GM12878 (cell line): ENCODE measurements around the gene ARHGEF3. TPM values are rescaled to one million over a fixed set of nuclear protein-coding genes. Genes with fewer than 3 reads are reported as not detected.

ENCODE experiments used
- ATAC-seq: fragments of 200-7000 bp; cut with Tn5 transposase; 3 replicates; pipeline ENCODE4 v1.9.1; 2020; ENCODE audit warnings: mild to moderate bottlenecking, moderate library complexity
- BruUV-seq: library from RNA; stranded (reverse); fragments of 400-500 nt; replicated peaks from 2 replicates; lab custom pipeline; 2021; lab: Mats Ljungman, UMichigan
- CTCF ChIA-PET: fragments of 300-600 bp; sonication (Branson Sonifier 250); formaldehyde crosslinking; extraction: SDS; loops from one replicate; lab custom pipeline; 2021; ENCODE audit warnings: inconsistent platforms; lab: Yijun Ruan, JAX
- POLR2A ChIA-PET: fragments of 350-600 bp; formaldehyde crosslinking; extraction: SDS; loops from one replicate; lab custom pipeline; 2021; ENCODE audit warnings: inconsistent platforms; lab: Charles Lee
- RAD21 ChIA-PET: fragments of 300-600 bp; sonication (Branson Sonifier 250); formaldehyde crosslinking; loops from one replicate; lab custom pipeline; 2023; ENCODE audit warnings: antibody characterized with exemption; ENCODE audit not compliant: unreplicated experiment; lab: Charles Lee
- SMC1A ChIA-PET: fragments of 300-600 bp; sonication (Branson Sonifier 250); formaldehyde crosslinking; loops from one replicate; lab custom pipeline; 2023; ENCODE audit not compliant: unreplicated experiment, uncharacterized antibody; lab: Charles Lee
- DNase-seq: peaks from one replicate; pipeline ENCODE4 v3.0.0-alpha.2; 2011; ENCODE audit warnings: low read depth, low spot score
- FAIRE-seq: peaks from 3 replicates; lab custom pipeline; 2011; peaks lifted over from hg19 to GRCh38; lab: Jason Lieb, UNC
- H2AFZ ChIP-seq: 2 replicates; pipeline ENCODE4 v1.6.0; 2011; ENCODE audit warnings: low read depth, low read length, control low read depth; ENCODE audit not compliant: control insufficient read depth
- H3K27ac ChIP-seq: 2 replicates; pipeline ENCODE4 v1.5.1; 2011; ENCODE audit warnings: control low read depth; ENCODE audit not compliant: control insufficient read depth, insufficient read depth
- H3K27me3 ChIP-seq, 2 experiments: replicated peaks in 1 of 2; 2 replicates each; pipeline versions ENCODE4 v1.6.0 to v1.6.1; 2011; ENCODE audit warnings: low read length in 1 of 2; ENCODE audit not compliant: control insufficient read depth in 2 of 2, insufficient read depth in 2 of 2
- H3K36me3 ChIP-seq, 2 experiments: 2 replicates each; pipeline ENCODE4 v1.5.1; 2011; ENCODE audit warnings: low read length in 1 of 2; ENCODE audit not compliant: control insufficient read depth in 2 of 2, insufficient read depth in 2 of 2
- H3K4me1 ChIP-seq: 2 replicates; pipeline ENCODE4 v1.6.1; 2011; ENCODE audit warnings: mild to moderate bottlenecking, low read length, moderate library complexity, mixed read lengths; ENCODE audit not compliant: control insufficient read depth, insufficient read depth
- H3K4me2 ChIP-seq: 2 replicates; pipeline ENCODE4 v1.6.0; 2011; ENCODE audit warnings: control low read depth; ENCODE audit not compliant: control insufficient read depth, insufficient read depth
- H3K4me3 ChIP-seq: fragments of 200-600 bp; sonication (generic); 2 replicates; pipeline ENCODE4 v1.5.1; 2016
- H3K79me2 ChIP-seq: 2 replicates; pipeline ENCODE4 v1.6.0; 2011; ENCODE audit warnings: low read length; ENCODE audit not compliant: control insufficient read depth, insufficient read depth
- H3K9ac ChIP-seq: 2 replicates; pipeline ENCODE4 v1.8.0; 2011; ENCODE audit warnings: low read length, control low read depth, mixed read lengths; ENCODE audit not compliant: control insufficient read depth, insufficient read depth
- H3K9me3 ChIP-seq: replicated peaks from 3 replicates; pipeline ENCODE4 v1.5.1; 2011; ENCODE audit warnings: mild to moderate bottlenecking, low read length; ENCODE audit not compliant: control insufficient read depth, insufficient read depth
- H4K20me1 ChIP-seq: 2 replicates; pipeline ENCODE4 v1.6.0; 2011; ENCODE audit not compliant: control insufficient read depth, insufficient read depth
- ASH2L ChIP-seq: fragments of 300-600, 200-600 bp; sonication (generic); IDR thresholded peaks from 2 replicates; pipeline ENCODE4 v1.6.1; 2017; ENCODE audit warnings: low read depth, mild to moderate bottlenecking, borderline replicate concordance
- BCLAF1 ChIP-seq: fragments of 450-650 bp; IDR thresholded peaks from 2 replicates; pipeline ENCODE4 v1.6.1; 2017; ENCODE audit warnings: antibody characterized with exemption, mild to moderate bottlenecking, moderate library complexity
- CREM ChIP-seq: IDR thresholded peaks from 2 replicates; pipeline ENCODE4 v1.6.1; 2014; ENCODE audit warnings: antibody characterized with exemption, low read depth
- FOXM1 ChIP-seq: IDR thresholded peaks from 2 replicates; pipeline ENCODE4 v1.6.1; 2012; ENCODE audit warnings: low read depth, mild to moderate bottlenecking, inconsistent platforms, low read length, moderate library complexity
- IRF4 ChIP-seq: IDR thresholded peaks from 2 replicates; pipeline ENCODE4 v1.6.1; 2011; ENCODE audit warnings: low read depth, low read length
- MEF2A ChIP-seq: IDR thresholded peaks from 2 replicates; pipeline ENCODE4 v1.6.1; 2011; ENCODE audit warnings: low read depth, mild to moderate bottlenecking, low read length, moderate library complexity; ENCODE audit not compliant: insufficient read depth
- MLLT1 ChIP-seq: fragments of 450-650 bp; IDR thresholded peaks from 2 replicates; pipeline ENCODE4 v1.6.1; 2016; ENCODE audit warnings: mild to moderate bottlenecking
- MXI1 ChIP-seq: fragments of 150-350 bp; IDR thresholded peaks from 2 replicates; pipeline ENCODE4 v1.6.1; 2011; ENCODE audit warnings: low read depth, mild to moderate bottlenecking, inconsistent platforms, low read length, improper control_type of control experiment
- NFYA ChIP-seq: IDR thresholded peaks from 2 replicates; pipeline ENCODE4 v1.6.1; 2011; ENCODE audit warnings: low read depth, mild to moderate bottlenecking, low read length, improper control_type of control experiment, borderline replicate concordance
- NR2C1 ChIP-seq: fragments of 450-650 bp; IDR thresholded peaks from 2 replicates; pipeline ENCODE4 v1.6.1; 2017; ENCODE audit warnings: antibody characterized with exemption, mild to moderate bottlenecking, moderate library complexity
- PML ChIP-seq: IDR thresholded peaks from 2 replicates; pipeline ENCODE4 v1.6.1; 2012; ENCODE audit warnings: low read length, inconsistent platforms
- POU2F2 ChIP-seq: IDR thresholded peaks from 3 replicates; pipeline ENCODE4 v1.6.1; 2011; ENCODE audit warnings: low read depth, mild to moderate bottlenecking, low read length, borderline replicate concordance
- RELB ChIP-seq: fragments of 450-650 bp; IDR thresholded peaks from 2 replicates; pipeline ENCODE4 v1.6.1; 2017; ENCODE audit warnings: low read depth, mild to moderate bottlenecking, moderate library complexity
- TCF7 ChIP-seq: IDR thresholded peaks from 2 replicates; pipeline ENCODE4 v1.6.1; 2014; ENCODE audit warnings: antibody characterized with exemption, borderline replicate concordance
- YY1 ChIP-seq: IDR thresholded peaks from 2 replicates; pipeline ENCODE4 v1.6.1; 2011; ENCODE audit warnings: low read depth, mild to moderate bottlenecking, low read length
- ZBED1 ChIP-seq: IDR thresholded peaks from 2 replicates; pipeline ENCODE4 v1.6.1; 2016; ENCODE audit warnings: borderline replicate concordance
- WGBS: methylation state at CpG from one replicate; pipeline ENCODE4 v1.1.6; 2016; ENCODE audit warnings: low lambda C conversion rate; ENCODE audit not compliant: insufficient replicate concordance, insufficient coverage; ENCODE audit errors: missing lambda C conversion rate; 5-methylcytosine and 5-hydroxymethylcytosine counted together
- in situ Hi-C: fragments of 300-500 bp; cut with MboI; formaldehyde crosslinking; loops from 9 replicates; pipeline ENCODE4 v1.14.3; 2018; ENCODE audit warnings: mixed read lengths
- intact Hi-C: fragments of 100-400 bp; cut with micrococcal nuclease; formaldehyde crosslinking; loops from one replicate; pipeline ENCODE4 v1.14.2; 2022; ENCODE audit not compliant: unreplicated experiment
- polyA plus RNA-seq, 11 experiments: library from polyadenylated mRNA; depleted of rRNA in 4 of 11; unstranded in 6 of 11; stranded (reverse) in 5 of 11; fragments of >200 nt; fragmentation: Nextera tagmentation in 4 of 11; fragmentation: Illumina TruSeq in 1 of 11; extraction: Ambion mirVana in 4 of 11; extraction: Trizol in 1 of 11; gene quantifications; 1 replicate in 1 of 11; 2 replicates in 10 of 11; pipeline versions ENCODE4 v1.2.1 to v1.2.3, GENCODE V29; 2011 to 2016; ENCODE audit warnings: inconsistent platforms in 2 of 11, missing spikeins in 2 of 11, low read depth in 1 of 11
- total RNA-seq, 4 experiments: library from RNA; depleted of rRNA in 3 of 4; stranded (reverse); fragments of >200 nt in 3 of 4; fragmentation: Illumina TruSeq in 1 of 4; extraction: Trizol in 1 of 4; gene quantifications; 2 replicates each; pipeline versions ENCODE4 v1.2.1 to v1.2.3, GENCODE V29; 2013 to 2021

Gene ARHGEF3
- total and polyA plus RNA-seq, 10 of the 15 experiments (the other 5 are each of a cell fraction or from before 2014, with no cell fraction given), result 21.8 to 78.7 (median 56.2) TPM

GRCh38 chr3:56758539-56758981, 43.2 kb downstream of the ARHGEF3 start:
- ChIA-PET SMC1A (interaction anchor here (0.6 to 18.1 kb wide), 13 partner anchors 10 to 158 kb away, joined by 3 to 383 read pairs (median 4); partner anchors contain the start of gene ARHGEF3), CTCF (interaction anchor here (0.9 to 12.5 kb wide), 14 partner anchors 12 to 56 kb away, joined by 3 to 244 read pairs (median 4); partner anchors contain the start of gene ARHGEF3), POLR2A (interaction anchor here (0.6 to 2.2 kb wide), 15 partner anchors 12 to 312 kb away, joined by 3 to 19 read pairs (median 6); no protein-coding TSS in a partner anchor), RAD21 (interaction anchor here (0.9 to 12.2 kb wide), 16 partner anchors 12 to 230 kb away, joined by 3 to 307 read pairs (median 6); partner anchors contain the start of gene ARHGEF3)
- no peak overlapping the region for H2AFZ ChIP-seq
- no peak for FAIRE-seq
- H3K36me3 ChIP-seq, result peaks cover 0 to 4% of the 10 kb centered on the region in 2 experiments; a peak in 2 of 4 replicates
- H3K4me2 ChIP-seq, result peak overlapping the region; percentile 62
- intact Hi-C loops, result loop anchor here (1.0 to 5.0 kb wide), 2 partner anchors 32 to 159 kb away; no protein-coding TSS in a partner anchor
- H3K27ac ChIP-seq, result peak overlapping the region; percentile 62
- H3K9me3 ChIP-seq, result no peaks in the 10 kb centered on the region
- WGBS, result 0% methylated on average over 2 of the region's 2 CpGs
- H3K4me3 ChIP-seq, result peak overlapping the region; percentile 49; the same call in 1 of the 2 replicates
- peak; percentile 88 for ATAC-seq
- no peaks in the 10 kb centered on the region for H3K27me3 ChIP-seq
- no TSS peak for BruUV-seq
- peak; percentile 87 for DNase-seq
- H4K20me1 ChIP-seq, result no peaks in the 10 kb centered on the region
- peaks cover 42% of the 10 kb centered on the region for H3K4me1 ChIP-seq
- H3K9ac ChIP-seq, result no peak overlapping the region
- in situ Hi-C loops, result no loop called here
- H3K79me2 ChIP-seq, result peaks cover 2% of the 10 kb centered on the region
- TF ChIP-seq IRF4 (peak; percentile 84), ZBED1 (peak; percentile 55; the same call in 1 of the 2 replicates), PML (no peak), BCLAF1 (no peak), MLLT1 (no peak), YY1 (peak; percentile 38; the same call in 1 of the 2 replicates), MEF2A (peak; percentile 51; the same call in 1 of the 2 replicates), FOXM1 (peak; percentile 74; the same call in 1 of the 2 replicates), POU2F2 (peak; percentile 54; the same call in 1 of the 3 replicates), NR2C1 (peak; percentile 61), RELB (peak; percentile 63; the same call in 1 of the 2 replicates), NFYA (no peak), ASH2L (no peak), TCF7 (peak; percentile 55; the same call in 1 of the 2 replicates), MXI1 (peak; percentile 59; the same call in 1 of the 2 replicates), CREM (peak; percentile 67)
